Activated CD8-positive, alpha-beta memory T cell treated with anti-CD3 and anti-CD28 coated beads, Interleukin-2, amount 50 U/mL, for 24 hours (primary cell): Measurements from ENCODE around the gene SERPINB6.
A peak's percentile ranks its signal among the peaks of the same experiment; 100 is the strongest.
"Not testable (repeated sequence)": the region's sequence is repeated elsewhere in the genome, so short reads cannot be mapped to it uniquely, and the experiment has no call there.

Experiments
- DNase-seq: peaks from one replicate; pipeline ENCODE4 v3.0.0-alpha.2; 2020; ENCODE audit errors: extremely low read depth

SERPINB6 gene

GRCh38 chr6:2958776-2959175 is 12.6 kb downstream of the SERPINB6 start:
- DNase-seq, result no peak

- DNase-seq, result no peak
Observed at GRCh38 chr6:2958331-2958711, 13.0 kb downstream of the SERPINB6 start.

GRCh38 chr6:2957696-2958330 is 13.6 kb downstream of the SERPINB6 start:
- DNase-seq, result no peak

- no peak for DNase-seq
Observed at GRCh38 chr6:2956930-2957685, 14.3 kb downstream of the SERPINB6 start.

- DNase-seq, result no peak
Observed at GRCh38 chr6:2953098-2953497, 18.3 kb downstream of the SERPINB6 start.

GRCh38 chr6:2952557-2953095 is 18.7 kb downstream of the SERPINB6 start:
- no peak for DNase-seq

GRCh38 chr6:2951728-2952127 is 19.6 kb downstream of the SERPINB6 start:
- no peak for DNase-seq

GRCh38 chr6:2950713-2951112 is 20.7 kb downstream of the SERPINB6 start:
- DNase-seq, result no peak

GRCh38 chr6:2949536-2950083 is 21.8 kb downstream of the SERPINB6 start:
- DNase-seq, result no peak

GRCh38 chr6:2949121-2949520 is 22.2 kb downstream of the SERPINB6 start:
- DNase-seq, result no peak

GRCh38 chr6:2948228-2949025 is 22.9 kb downstream of the SERPINB6 start:
- DNase-seq, result no peak

GRCh38 chr6:2947445-2947844 is 23.9 kb downstream of the SERPINB6 start:
- DNase-seq, result no peak

GRCh38 chr6:2945153-2945452 is 26.3 kb downstream of the SERPINB6 start:
- DNase-seq, result no peak

- no peak for DNase-seq
Observed at GRCh38 chr6:2944405-2945152, 26.8 kb downstream of the SERPINB6 start.

GRCh38 chr6:2943564-2943955 is 27.8 kb downstream of the SERPINB6 start:
- no peak for DNase-seq

GRCh38 chr6:2942914-2943563 is 28.3 kb downstream of the SERPINB6 start:
- no peak for DNase-seq

- DNase-seq, result not testable (repeated sequence)
Observed at GRCh38 chr6:2942116-2942515, 29.3 kb downstream of the SERPINB6 start.

- no peak for DNase-seq
Observed at GRCh38 chr6:2940851-2941250, 30.5 kb downstream of the SERPINB6 start.

- peak; percentile 71 for DNase-seq
Observed at GRCh38 chr6:2940010-2940850, 31.1 kb downstream of the SERPINB6 start.
